ACHN (cell line): ENCODE measurements around the gene DISP3.
"Not testable (repeated sequence)": the region's sequence is repeated elsewhere in the genome, so short reads cannot be mapped to it uniquely, and the experiment has no call there.

Source experiments
- DNase-seq: peaks from one replicate; pipeline ENCODE4 v3.0.0-alpha.2; 2015
- in situ Hi-C: cut with HindIII; loops from 2 replicates; pipeline ENCODE4 v1.10.0; 2017; ENCODE audit warnings: low sequenced_read_pairs, low pct_ligation_motif_present, low pct_unique_long_range_greater_than_20kb

Gene DISP3

DNA sequence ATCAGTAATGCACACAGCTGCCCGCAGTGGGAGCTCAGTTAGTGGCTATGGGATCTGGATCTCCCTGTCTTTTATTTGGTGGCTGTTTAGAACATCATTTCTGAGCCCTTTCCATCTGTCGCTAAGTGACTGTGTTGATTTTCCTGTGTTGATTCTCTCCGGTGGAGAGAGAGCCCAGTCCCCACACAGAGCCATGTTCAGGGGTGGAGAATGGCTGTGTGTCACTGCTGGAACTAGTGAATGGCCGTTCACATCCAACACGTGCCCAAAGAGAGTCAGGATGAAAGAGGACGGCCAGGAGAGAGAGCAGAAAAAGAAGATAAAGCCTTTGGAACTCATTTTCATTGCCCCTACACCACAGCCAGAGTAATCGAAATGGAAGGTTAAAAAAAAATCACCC is 99.0 kb downstream of the DISP3 start:
- in situ Hi-C loops: no loop called here
- no peak for DNase-seq

DNA sequence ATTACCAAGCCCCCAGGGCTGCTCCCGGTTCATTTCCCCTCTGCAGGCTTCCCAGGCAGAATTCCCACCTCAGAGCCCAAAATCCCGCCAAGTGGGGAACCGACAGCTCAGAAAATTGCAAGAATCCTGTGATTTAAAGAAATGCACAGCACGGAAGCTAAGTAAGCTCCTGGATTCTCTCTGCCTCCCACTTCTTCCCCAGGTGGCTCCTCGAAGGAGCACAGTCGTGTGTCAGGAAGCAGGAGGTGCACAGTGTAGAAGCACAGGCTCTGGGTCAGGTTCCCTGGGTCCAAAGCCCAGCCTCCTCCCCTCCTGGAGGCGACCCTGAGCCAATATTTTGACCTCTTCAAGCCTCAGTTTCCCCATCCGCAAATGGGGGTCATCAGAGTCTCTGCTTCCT is 100.6 kb downstream of the DISP3 start:
- in situ Hi-C loops: no loop called here
- DNase-seq: no peak

DNA sequence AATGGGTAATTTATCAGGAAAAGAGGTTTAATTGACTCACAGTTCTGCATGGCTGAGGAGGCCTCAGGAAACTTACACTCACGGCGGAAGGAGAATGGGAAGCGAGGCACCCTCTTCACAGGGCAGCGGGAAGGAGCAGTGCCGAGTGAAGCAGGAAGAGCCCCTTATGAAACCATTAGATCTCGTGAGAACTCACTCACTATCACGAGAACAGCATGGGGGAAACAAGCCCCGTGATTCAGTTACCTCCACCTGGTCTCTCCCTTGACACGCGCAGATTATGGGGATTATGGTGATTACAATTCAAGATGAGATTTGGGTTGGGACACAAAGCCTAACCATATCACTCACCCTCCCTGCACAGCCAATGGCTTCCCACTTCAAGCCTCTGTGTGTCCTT is 101.1 kb downstream of the DISP3 start:
- in situ Hi-C loops, DNase-seq: not testable (repeated sequence)

DNA sequence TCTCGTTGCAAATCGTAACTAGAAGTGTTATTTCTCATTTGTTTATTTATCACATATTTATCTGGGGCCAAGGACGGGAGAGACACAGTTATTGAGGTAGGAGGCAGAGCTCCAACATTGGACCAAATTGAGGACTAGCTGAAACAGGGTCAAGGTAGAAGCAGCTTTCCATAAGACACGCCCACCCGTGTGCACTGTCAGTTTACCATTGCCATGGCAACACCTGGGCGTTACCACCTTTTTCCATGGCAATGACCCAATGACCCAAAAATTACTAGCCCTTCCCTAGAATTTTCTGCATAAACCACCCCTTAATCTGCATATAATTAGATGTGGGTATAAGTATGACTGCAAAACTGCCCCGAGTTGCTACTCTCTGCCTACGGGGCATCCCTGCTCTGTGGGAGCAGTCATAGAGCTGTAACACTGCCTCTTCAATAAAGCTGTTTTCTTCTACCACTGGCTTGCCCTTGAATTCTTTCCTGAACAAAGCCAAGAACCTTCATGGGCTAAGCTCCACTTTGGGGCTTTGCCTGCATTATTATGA is 102.6 kb downstream of the DISP3 start:
- in situ Hi-C loops: no loop called here
- no peak for DNase-seq

DNA sequence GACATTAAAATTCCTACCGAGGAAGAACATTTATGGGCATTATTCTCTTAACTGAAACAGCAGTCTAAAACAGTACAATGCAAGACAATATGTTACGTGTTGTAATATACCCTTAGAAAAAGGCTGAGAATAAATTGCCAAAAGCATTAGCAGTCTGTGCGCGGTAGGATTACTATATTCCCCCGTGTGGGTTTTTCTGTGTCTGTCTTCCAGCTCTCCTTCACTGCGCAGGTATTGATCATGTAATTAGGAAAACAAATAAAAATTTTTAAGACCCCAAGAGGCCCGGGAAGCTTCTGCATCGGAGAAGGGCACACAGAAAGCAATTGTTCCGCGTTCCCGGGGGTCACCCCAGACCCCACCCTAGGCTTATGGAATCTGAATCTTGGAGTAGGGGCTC is 106.4 kb downstream of the DISP3 start:
- in situ Hi-C loops: no loop called here
- DNase-seq: no peak
